ENCODE measurements around the gene ZNF138.

GRCh38 chr7:64868499-64868898, 74.3 kb downstream of the ZNF138 start:
- TF ChIP-seq POLR2AphosphoS5 (IDR thresholded peaks at IDR 0.05), result no peak
- TF ChIP-seq CTCF (IDR thresholded peaks at IDR 0.05), result no peak
- TF ChIP-seq EP300 (IDR thresholded peaks at IDR 0.05), result no peak
